Ishikawa (cell line): ENCODE measurements around the gene CHMP1B.

Experiments used
- CEBPB ChIP-seq: IDR thresholded peaks from 2 replicates; pipeline ENCODE4 v1.6.1; 2012
- CREB1 ChIP-seq: IDR thresholded peaks from 2 replicates; pipeline ENCODE4 v1.6.1; 2012; ENCODE audit warnings: low read depth
- EGR1 ChIP-seq: IDR thresholded peaks from 2 replicates; pipeline ENCODE4 v1.6.1; 2012
- EP300 ChIP-seq: IDR thresholded peaks from 2 replicates; pipeline ENCODE4 v1.6.1; 2012; ENCODE audit warnings: borderline replicate concordance
- FOXM1 ChIP-seq: IDR thresholded peaks from 2 replicates; pipeline ENCODE4 v1.6.1; 2012; ENCODE audit warnings: low read depth, borderline replicate concordance
- MAX ChIP-seq: IDR thresholded peaks from 2 replicates; pipeline ENCODE4 v1.6.1; 2012
- NFIC ChIP-seq: IDR thresholded peaks from 2 replicates; pipeline ENCODE4 v1.6.1; 2012
- RAD21 ChIP-seq: IDR thresholded peaks from 2 replicates; pipeline ENCODE4 v1.6.1; 2012; ENCODE audit warnings: low read depth
- REST ChIP-seq: IDR thresholded peaks from 2 replicates; pipeline ENCODE4 v1.6.1; 2012; ENCODE audit warnings: low read depth, mild to moderate bottlenecking
- TAF1 ChIP-seq: IDR thresholded peaks from 2 replicates; pipeline ENCODE4 v1.6.1; 2012; ENCODE audit warnings: low read depth, mild to moderate bottlenecking
- TEAD4 ChIP-seq: IDR thresholded peaks from 2 replicates; pipeline ENCODE4 v1.6.1; 2012
- USF1 ChIP-seq: IDR thresholded peaks from 2 replicates; pipeline ENCODE4 v1.6.1; 2012
- YY1 ChIP-seq: IDR thresholded peaks from 2 replicates; pipeline ENCODE4 v1.6.1; 2012; ENCODE audit warnings: low read depth
- ZBTB7A ChIP-seq: IDR thresholded peaks from 2 replicates; pipeline ENCODE4 v1.6.1; 2012; ENCODE audit warnings: low read depth

- no peak for TF ChIP-seq MAX
- TF ChIP-seq TAF1 = no peak
- TF ChIP-seq EGR1 = no peak
- TF ChIP-seq REST = no peak
- no peak for TF ChIP-seq NFIC
- no peak for TF ChIP-seq TEAD4
- no peak for TF ChIP-seq YY1
- no peak for TF ChIP-seq ZBTB7A
- no peak for TF ChIP-seq FOXM1
- no peak for TF ChIP-seq USF1
- TF ChIP-seq RAD21 = no peak
- no peak for TF ChIP-seq EP300
- no peak for TF ChIP-seq CEBPB
- TF ChIP-seq CREB1 = no peak
Observed at GRCh38 chr18:11849279-11849678, 1.9 kb upstream of the CHMP1B start.
